GM18951 (cell line): ENCODE results near the gene FNDC3B.

Source experiments
- POLR2A ChIP-seq: IDR thresholded peaks from 4 replicates; pipeline ENCODE4 v1.6.1; 2011; ENCODE audit warnings: mild to moderate bottlenecking; ENCODE audit not compliant: insufficient read length, insufficient read depth; ENCODE audit errors: extremely low read depth
- in situ Hi-C: fragments of 300-500 bp; cut with MboI; formaldehyde crosslinking; loops from one replicate; pipeline ENCODE4 v1.12.0; 2022; ENCODE audit warnings: low sequenced_read_pairs, mixed read lengths, inconsistent platforms; ENCODE audit not compliant: unreplicated experiment

Gene FNDC3B

GRCh38 chr3:172404237-172404962, 365.0 kb downstream of the FNDC3B start:
- in situ Hi-C loops: no loop called here

GRCh38 chr3:172405914-172406313, 366.5 kb downstream of the FNDC3B start:
- no peak for TF ChIP-seq POLR2A
- in situ Hi-C loops: no loop called here

More at GRCh38 chr3:172404237-172404962, 365.0 kb downstream of the FNDC3B start:
- TF ChIP-seq POLR2A: no peak

GRCh38 chr3:172407872-172408271, 368.5 kb downstream of the FNDC3B start:
- in situ Hi-C loops: no loop called here
- no peak for TF ChIP-seq POLR2A

GRCh38 chr3:172410702-172411477, 371.5 kb downstream of the FNDC3B start:
- no peak for TF ChIP-seq POLR2A
- in situ Hi-C loops: no loop called here

- in situ Hi-C loops: no loop called here
- TF ChIP-seq POLR2A: no peak
These were observed 372.1 kb downstream of the FNDC3B start for GRCh38 chr3:172411478-172411947.

- in situ Hi-C loops: no loop called here
- no peak for TF ChIP-seq POLR2A
These were observed 375.9 kb downstream of the FNDC3B start for GRCh38 chr3:172415323-172415722.

GRCh38 chr3:172437713-172438112, 398.3 kb downstream of the FNDC3B start:
- in situ Hi-C loops: no loop called here
- no peak for TF ChIP-seq POLR2A

GRCh38 chr3:172438186-172438585, 398.8 kb downstream of the FNDC3B start:
- in situ Hi-C loops: no loop called here
- TF ChIP-seq POLR2A: no peak

DNA sequence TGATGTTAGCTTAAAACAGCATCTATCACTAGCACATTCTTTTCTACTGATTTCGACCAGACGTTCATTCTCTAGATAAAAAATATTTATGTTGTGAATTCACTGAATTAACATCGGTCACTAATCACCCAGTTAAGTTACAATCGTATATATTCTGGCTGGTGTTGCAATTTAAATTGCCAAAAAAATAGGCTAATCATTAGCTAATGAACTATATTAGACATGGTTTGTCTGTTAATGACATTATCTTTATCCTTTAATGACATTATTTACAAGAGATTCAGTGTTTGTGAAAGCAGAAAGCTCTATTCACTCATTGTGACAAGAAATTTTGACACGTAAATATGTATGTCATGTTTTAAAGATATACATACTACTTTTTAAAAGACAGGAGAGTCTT, 402.2 kb downstream of the FNDC3B start:
- TF ChIP-seq POLR2A: no peak
- in situ Hi-C loops: no loop called here

GRCh38 chr3:172442606-172443005, 403.2 kb downstream of the FNDC3B start:
- no peak for TF ChIP-seq POLR2A
- in situ Hi-C loops: no loop called here

DNA sequence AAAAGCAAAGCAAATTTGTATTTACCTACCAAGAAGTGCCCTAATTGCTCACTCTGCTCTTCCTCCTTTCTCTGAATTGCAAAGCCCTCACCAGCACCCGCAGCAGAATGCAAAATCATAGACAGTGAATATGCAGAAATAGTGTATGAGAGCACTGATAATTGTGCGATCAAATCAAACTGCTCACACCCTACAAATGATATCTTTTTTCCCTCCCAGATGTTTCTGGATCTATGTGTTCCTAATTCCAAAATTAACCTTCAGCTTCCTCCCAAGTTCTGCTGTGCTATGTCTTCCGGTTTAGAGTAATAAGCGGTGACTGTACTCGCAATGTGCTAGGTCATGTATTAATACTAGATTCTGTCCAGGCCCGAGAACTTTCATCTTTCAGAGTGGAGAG, 405.4 kb downstream of the FNDC3B start:
- in situ Hi-C loops: no loop called here
- no peak for TF ChIP-seq POLR2A

DNA sequence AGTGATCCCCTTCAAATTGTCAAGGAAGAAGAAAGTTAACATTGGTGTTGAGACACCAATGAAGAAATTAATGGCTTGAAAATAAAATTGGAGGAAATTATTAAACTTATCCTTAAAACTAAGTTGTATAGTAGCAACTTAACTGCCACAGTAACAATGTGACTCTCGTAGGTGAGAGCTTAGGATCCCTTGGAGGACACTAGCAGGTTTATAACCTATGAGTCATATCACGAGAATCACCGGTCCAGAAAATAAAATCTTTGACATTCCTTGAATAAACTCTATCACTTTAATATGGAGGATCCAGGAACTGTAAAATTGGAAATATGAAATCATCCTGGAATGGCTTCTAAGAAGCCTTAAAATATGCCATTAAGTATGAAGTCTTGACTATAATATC, 406.8 kb downstream of the FNDC3B start:
- TF ChIP-seq POLR2A: no peak
- in situ Hi-C loops: no loop called here

- no peak for TF ChIP-seq POLR2A
- in situ Hi-C loops: no loop called here
These were observed 408.5 kb downstream of the FNDC3B start, which contains the start of gene GHSR for GRCh38 chr3:172447611-172448579. GHSR (minus strand) TSS chr3:172448456; CDS start chr3:172448413, 43 bp downstream.
